ENCODE measurements around the gene RPL28.

Gene RPL28

DNA sequence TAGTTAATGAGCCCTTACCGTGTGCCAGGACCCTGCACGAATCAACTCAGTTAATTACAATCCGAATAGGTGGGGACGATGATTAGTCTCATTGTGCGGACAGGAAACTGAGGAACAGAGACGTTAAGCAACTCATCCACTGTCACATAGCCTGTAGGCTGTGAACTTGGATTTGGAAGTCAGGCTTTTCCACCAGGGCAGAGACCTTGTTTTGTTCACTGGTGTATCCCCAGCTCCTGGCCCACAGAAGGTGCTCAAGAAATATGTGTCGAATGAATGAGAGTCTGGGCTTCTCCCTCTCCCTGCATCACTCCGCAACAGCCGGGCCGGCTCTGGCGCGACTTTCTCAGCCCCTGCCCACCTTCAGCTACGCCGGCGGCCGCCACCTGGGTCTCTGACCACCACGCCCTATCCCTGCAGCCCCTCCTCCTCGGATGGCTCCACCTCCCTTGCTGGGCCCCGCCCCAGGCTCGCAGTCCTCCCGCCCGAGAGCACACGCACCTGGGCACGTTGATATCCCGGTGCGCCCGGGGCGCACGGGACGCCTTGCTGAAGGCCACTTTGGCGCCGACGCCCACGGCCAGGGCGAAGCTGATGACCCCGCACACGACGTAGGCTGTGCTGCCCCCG lies 56.1 kb downstream of the RPL28 start (continued):
- TF ChIP-seq, protein P1, sequence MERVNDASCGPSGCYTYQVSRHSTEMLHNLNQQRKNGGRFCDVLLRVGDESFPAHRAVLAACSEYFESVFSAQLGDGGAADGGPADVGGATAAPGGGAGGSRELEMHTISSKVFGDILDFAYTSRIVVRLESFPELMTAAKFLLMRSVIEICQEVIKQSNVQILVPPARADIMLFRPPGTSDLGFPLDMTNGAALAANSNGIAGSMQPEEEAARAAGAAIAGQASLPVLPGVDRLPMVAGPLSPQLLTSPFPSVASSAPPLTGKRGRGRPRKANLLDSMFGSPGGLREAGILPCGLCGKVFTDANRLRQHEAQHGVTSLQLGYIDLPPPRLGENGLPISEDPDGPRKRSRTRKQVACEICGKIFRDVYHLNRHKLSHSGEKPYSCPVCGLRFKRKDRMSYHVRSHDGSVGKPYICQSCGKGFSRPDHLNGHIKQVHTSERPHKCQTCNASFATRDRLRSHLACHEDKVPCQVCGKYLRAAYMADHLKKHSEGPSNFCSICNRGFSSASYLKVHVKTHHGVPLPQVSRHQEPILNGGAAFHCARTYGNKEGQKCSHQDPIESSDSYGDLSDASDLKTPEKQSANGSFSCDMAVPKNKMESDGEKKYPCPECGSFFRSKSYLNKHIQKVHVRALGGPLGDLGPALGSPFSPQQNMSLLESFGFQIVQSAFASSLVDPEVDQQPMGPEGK (tag by site-specific recombination; IDR thresholded peaks at IDR 0.05): peak; percentile 49
- TF ChIP-seq EGR2 (tag by site-specific recombination; IDR thresholded peaks at IDR 0.05; ENCODE audit: low read depth) (0 out of 2 replicates have a peak, but pooled peaks have one; percentile 11), ZNF23 (tag by site-specific recombination; IDR thresholded peaks at IDR 0.05; ENCODE audit: borderline replicate concordance) (no peak), GLIS1 (tag by site-specific recombination; IDR thresholded peaks at IDR 0.05) (peak; percentile 22; the same call in 1 of the 2 replicates)

DNA sequence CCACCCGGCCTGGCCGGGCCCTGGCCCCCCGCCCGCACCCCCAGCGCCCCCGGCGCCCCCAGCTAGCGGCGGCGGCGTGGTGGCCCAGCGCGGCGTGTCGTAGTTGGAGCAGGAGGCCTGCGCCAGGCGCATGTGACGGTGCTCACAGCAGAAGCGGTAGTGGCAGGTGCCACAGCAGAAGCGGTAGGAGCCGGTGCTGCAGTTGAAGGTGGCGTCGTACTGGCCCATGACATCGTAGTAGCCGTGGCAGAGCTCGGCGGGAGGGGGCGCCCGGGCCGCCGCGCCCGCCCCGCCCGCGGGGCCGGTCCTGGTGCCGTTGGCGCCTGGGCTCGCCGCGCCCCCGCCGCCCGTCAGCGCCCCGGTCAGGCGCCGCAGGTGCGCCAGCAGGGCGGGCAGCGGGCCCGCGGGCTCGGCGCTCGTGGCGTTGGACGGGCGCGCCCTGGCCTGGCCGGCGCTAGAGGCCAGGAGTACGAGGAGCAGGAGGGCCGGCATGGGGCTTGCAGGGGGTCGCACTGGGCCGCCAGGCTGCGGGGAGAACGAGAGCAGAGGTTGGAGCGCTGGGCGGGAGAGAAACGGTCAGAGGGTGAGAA lies 56.7 kb downstream of the RPL28 start:
- no peak overlapping the region for H3K27ac ChIP-seq (ENCODE audit: extremely low read depth, low read depth, low read length)
- no peaks in the 10 kb centered on the region for H3K36me3 ChIP-seq (ENCODE audit: control insufficient read depth in 2 of 2, insufficient read depth in 1 of 2, low read length in 2 of 2)
- ChIA-PET CTCF (interaction anchor here (1.7 kb wide), 1 partner anchor 24 kb away, joined by 5 read pairs; no protein-coding TSS in a partner anchor), POLR2A (interaction anchor here (0.6 kb wide), 1 partner anchor 33 kb away, joined by 5 read pairs; no protein-coding TSS in a partner anchor)
- H3K4me3 ChIP-seq (ENCODE audit: low read depth, low read length): 0 out of 2 replicates have a peak overlapping the region, but pooled peaks have one; percentile 3
- H3K4me1 ChIP-seq (ENCODE audit: control insufficient read depth, insufficient read depth, low read length): peaks cover 3% of the 10 kb centered on the region; the same call in 1 of the 2 replicates
- no peaks in the 10 kb centered on the region for H3K9me3 ChIP-seq (ENCODE audit: control insufficient read depth, insufficient read depth, low read depth, low read length)
- TF ChIP-seq MZF1 (tag by site-specific recombination; IDR thresholded peaks at IDR 0.05; ENCODE audit: borderline replicate concordance) (no peak), ZNF473 (tag by site-specific recombination; IDR thresholded peaks at IDR 0.05) (no peak), ZNF544 (tag by site-specific recombination; IDR thresholded peaks at IDR 0.05) (no peak), ZSCAN30 (tag by site-specific recombination; IDR thresholded peaks at IDR 0.05) (no peak), HOXC10 (CRISPR knock-in tag; IDR thresholded peaks at IDR 0.05) (no peak), ZNF175 (tag by site-specific recombination; IDR thresholded peaks at IDR 0.05) (no peak), OVOL3 (tag by site-specific recombination; IDR thresholded peaks at IDR 0.05) (no peak)
- TF ChIP-seq, protein P2, sequence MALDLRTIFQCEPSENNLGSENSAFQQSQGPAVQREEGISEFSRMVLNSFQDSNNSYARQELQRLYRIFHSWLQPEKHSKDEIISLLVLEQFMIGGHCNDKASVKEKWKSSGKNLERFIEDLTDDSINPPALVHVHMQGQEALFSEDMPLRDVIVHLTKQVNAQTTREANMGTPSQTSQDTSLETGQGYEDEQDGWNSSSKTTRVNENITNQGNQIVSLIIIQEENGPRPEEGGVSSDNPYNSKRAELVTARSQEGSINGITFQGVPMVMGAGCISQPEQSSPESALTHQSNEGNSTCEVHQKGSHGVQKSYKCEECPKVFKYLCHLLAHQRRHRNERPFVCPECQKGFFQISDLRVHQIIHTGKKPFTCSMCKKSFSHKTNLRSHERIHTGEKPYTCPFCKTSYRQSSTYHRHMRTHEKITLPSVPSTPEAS (tag by site-specific recombination; IDR thresholded peaks at IDR 0.05): no peak
- TF ChIP-seq, protein P3, sequence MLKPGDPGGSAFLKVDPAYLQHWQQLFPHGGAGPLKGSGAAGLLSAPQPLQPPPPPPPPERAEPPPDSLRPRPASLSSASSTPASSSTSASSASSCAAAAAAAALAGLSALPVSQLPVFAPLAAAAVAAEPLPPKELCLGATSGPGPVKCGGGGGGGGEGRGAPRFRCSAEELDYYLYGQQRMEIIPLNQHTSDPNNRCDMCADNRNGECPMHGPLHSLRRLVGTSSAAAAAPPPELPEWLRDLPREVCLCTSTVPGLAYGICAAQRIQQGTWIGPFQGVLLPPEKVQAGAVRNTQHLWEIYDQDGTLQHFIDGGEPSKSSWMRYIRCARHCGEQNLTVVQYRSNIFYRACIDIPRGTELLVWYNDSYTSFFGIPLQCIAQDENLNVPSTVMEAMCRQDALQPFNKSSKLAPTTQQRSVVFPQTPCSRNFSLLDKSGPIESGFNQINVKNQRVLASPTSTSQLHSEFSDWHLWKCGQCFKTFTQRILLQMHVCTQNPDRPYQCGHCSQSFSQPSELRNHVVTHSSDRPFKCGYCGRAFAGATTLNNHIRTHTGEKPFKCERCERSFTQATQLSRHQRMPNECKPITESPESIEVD (tag by site-specific recombination; IDR thresholded peaks at IDR 0.05): no peak

DNA sequence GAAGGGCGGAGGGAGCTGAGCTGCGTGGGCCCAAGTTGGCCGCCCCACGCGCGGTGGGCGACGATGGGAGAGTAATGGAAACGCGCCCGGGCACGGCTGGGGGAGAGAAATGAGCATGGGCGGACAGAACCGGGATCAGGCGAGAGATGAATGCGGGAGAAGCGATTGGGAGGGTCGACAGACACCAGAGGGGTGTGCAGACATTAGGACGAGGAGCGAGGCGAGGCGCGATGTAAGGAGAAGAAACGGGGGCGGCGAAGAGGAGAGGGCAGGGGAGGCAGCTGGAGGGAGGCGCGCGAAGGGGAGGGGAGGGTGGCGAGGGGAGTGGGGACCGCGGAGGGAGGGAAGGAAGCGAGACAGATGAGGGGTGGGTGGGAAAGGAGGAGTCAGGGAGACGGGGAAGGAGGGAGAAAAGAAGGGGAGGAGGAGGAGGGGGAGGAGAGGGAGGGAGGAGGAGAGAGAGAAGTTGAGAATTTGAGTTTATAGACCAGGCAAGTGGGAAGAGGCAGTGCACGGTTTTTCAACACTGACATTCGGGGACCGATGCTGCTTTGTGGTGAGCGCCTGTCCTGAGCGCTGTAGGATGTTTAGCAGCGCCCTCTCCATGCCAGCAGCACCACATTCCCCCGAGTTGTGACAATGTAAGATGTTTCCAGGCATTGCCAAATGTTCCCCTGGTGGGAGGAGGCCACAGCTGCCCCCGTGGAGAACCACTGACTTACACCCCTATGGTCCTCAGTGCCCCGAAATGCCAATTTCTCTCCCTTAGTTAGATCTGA lies 57.5 kb downstream of the RPL28 start, which contains the start of gene SHISA7:
TSS of gene SHISA7 (minus strand) at position 256 of the 779 bp plus-strand sequence. CDS start 437 bp downstream, outside the sequence.
- Histone ChIP-seq H3K36me3 (ENCODE audit: control insufficient read depth in 2 of 2, insufficient read depth in 1 of 2, low read length in 2 of 2) (no peaks in the 10 kb centered on the region), H3K4me1 (ENCODE audit: control insufficient read depth, insufficient read depth, low read length) (0 out of 2 replicates have a peak, but pooled peaks cover 3% of the 10 kb centered on the region), H3K9me3 (ENCODE audit: control insufficient read depth, insufficient read depth, low read depth, low read length) (no peaks in the 10 kb centered on the region), H3K27ac (ENCODE audit: extremely low read depth, low read depth, low read length) (no peak within 1 kb of the TSS), H3K4me3 (ENCODE audit: low read depth, low read length) (0 out of 2 replicates have a peak within 1 kb of the TSS, but pooled peaks have one; percentile 3)
- ChIA-PET POLR2A (interaction anchor here (0.6 to 1.3 kb wide), 2 partner anchors 10 to 33 kb away, joined by 3 to 4 read pairs; partner anchors contain the start of gene ZNF628), CTCF (interaction anchor here (1.7 kb wide), 1 partner anchor 26 kb away, joined by 10 read pairs; no protein-coding TSS in a partner anchor)
- TF ChIP-seq KLF9 (tag by site-specific recombination; IDR thresholded peaks at IDR 0.05; ENCODE audit: low read depth) (no peak), ZNF138 (tag by site-specific recombination; IDR thresholded peaks at IDR 0.05; ENCODE audit: borderline replicate concordance) (no peak), HOXD13 (CRISPR knock-in tag; IDR thresholded peaks at IDR 0.05; ENCODE audit: borderline replicate concordance) (no peak), KLF8 (tag by site-specific recombination; IDR thresholded peaks at IDR 0.05) (peak; percentile 19; the same call in 1 of the 2 replicates)
- TF ChIP-seq, protein P4, sequence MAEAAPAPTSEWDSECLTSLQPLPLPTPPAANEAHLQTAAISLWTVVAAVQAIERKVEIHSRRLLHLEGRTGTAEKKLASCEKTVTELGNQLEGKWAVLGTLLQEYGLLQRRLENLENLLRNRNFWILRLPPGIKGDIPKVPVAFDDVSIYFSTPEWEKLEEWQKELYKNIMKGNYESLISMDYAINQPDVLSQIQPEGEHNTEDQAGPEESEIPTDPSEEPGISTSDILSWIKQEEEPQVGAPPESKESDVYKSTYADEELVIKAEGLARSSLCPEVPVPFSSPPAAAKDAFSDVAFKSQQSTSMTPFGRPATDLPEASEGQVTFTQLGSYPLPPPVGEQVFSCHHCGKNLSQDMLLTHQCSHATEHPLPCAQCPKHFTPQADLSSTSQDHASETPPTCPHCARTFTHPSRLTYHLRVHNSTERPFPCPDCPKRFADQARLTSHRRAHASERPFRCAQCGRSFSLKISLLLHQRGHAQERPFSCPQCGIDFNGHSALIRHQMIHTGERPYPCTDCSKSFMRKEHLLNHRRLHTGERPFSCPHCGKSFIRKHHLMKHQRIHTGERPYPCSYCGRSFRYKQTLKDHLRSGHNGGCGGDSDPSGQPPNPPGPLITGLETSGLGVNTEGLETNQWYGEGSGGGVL (tag by site-specific recombination; IDR thresholded peaks at IDR 0.05): peak; percentile 91
- TF ChIP-seq, protein P5, sequence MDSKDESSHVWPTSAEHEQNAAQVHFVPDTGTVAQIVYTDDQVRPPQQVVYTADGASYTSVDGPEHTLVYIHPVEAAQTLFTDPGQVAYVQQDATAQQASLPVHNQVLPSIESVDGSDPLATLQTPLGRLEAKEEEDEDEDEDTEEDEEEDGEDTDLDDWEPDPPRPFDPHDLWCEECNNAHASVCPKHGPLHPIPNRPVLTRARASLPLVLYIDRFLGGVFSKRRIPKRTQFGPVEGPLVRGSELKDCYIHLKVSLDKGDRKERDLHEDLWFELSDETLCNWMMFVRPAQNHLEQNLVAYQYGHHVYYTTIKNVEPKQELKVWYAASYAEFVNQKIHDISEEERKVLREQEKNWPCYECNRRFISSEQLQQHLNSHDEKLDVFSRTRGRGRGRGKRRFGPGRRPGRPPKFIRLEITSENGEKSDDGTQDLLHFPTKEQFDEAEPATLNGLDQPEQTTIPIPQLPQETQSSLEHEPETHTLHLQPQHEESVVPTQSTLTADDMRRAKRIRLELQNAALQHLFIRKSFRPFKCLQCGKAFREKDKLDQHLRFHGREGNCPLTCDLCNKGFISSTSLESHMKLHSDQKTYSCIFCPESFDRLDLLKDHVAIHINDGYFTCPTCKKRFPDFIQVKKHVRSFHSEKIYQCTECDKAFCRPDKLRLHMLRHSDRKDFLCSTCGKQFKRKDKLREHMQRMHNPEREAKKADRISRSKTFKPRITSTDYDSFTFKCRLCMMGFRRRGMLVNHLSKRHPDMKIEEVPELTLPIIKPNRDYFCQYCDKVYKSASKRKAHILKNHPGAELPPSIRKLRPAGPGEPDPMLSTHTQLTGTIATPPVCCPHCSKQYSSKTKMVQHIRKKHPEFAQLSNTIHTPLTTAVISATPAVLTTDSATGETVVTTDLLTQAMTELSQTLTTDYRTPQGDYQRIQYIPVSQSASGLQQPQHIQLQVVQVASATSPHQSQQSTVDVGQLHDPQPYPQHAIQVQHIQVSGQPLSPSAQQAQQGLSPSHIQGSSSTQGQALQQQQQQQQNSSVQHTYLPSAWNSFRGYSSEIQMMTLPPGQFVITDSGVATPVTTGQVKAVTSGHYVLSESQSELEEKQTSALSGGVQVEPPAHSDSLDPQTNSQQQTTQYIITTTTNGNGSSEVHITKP (tag by site-specific recombination; IDR thresholded peaks at IDR 0.05): peak; percentile 87
